ENCODE data around the gene ERP27.

GRCh38 chr12:14946861-14947260 is 8.5 kb upstream of the ERP27 start:
- no peak for TF ChIP-seq SUZ12 (IDR thresholded peaks at IDR 0.05)
- no peak for TF ChIP-seq SP1 (IDR thresholded peaks at IDR 0.05)
- TF ChIP-seq FOXK2 (IDR thresholded peaks at IDR 0.05), result no peak
